SK-N-SH treated with all-trans-retinoic acid at 6 μM for 48 hours (cell line): ENCODE data around the gene TSHZ2.

Experiments used
- ATAC-seq: fragments of 200-7000 bp; cut with Tn5 transposase; 3 replicates; pipeline ENCODE4 v1.9.1; 2020; ENCODE audit warnings: mild to moderate bottlenecking, moderate library complexity
- ARNTL ChIP-seq: fragments of 450-650 bp; formaldehyde crosslinking; IDR thresholded peaks from 2 replicates; pipeline ENCODE4 v1.5.0; 2020; ENCODE audit warnings: low read depth, mild to moderate bottlenecking, moderate library complexity, borderline replicate concordance
- BACH2 ChIP-seq: fragments of 250-450 bp; sonication (Bioruptor Pico); IDR thresholded peaks from 2 replicates; pipeline ENCODE4 v1.9.0; 2021; ENCODE audit warnings: mild to moderate bottlenecking, borderline replicate concordance
- CSDC2 ChIP-seq: fragments of 250-450 bp; sonication (Bioruptor Pico); IDR thresholded peaks from 2 replicates; pipeline ENCODE4 v1.5.0; 2020; ENCODE audit warnings: mild to moderate bottlenecking, moderate library complexity
- GLIS3 ChIP-seq: fragments of 250-450 bp; sonication (Bioruptor Pico); IDR thresholded peaks from 2 replicates; pipeline ENCODE4 v1.5.0; 2020; ENCODE audit warnings: mild to moderate bottlenecking, moderate library complexity
- ISL1 ChIP-seq: fragments of 250-450 bp; sonication (Bioruptor Pico); IDR thresholded peaks from 2 replicates; pipeline ENCODE4 v2.1.2; 2022; ENCODE audit warnings: mild to moderate bottlenecking, moderate library complexity
- RARB ChIP-seq: fragments of 250-450 bp; sonication (Bioruptor Pico); IDR thresholded peaks from 2 replicates; pipeline ENCODE4 v1.8.0; 2021; ENCODE audit warnings: mild to moderate bottlenecking, moderate library complexity
- TCF4 ChIP-seq: fragments of 250-450 bp; sonication (Bioruptor Pico); IDR thresholded peaks from 2 replicates; pipeline ENCODE4 v1.8.0; 2021; ENCODE audit warnings: mild to moderate bottlenecking, moderate library complexity, borderline replicate concordance
- TOX ChIP-seq: fragments of 250-450 bp; sonication (Bioruptor Pico); IDR thresholded peaks from 2 replicates; pipeline ENCODE4 v1.8.0; 2021; ENCODE audit warnings: mild to moderate bottlenecking, moderate library complexity, borderline replicate concordance
- ZC3H10 ChIP-seq: fragments of 250-450 bp; sonication (Bioruptor Pico); IDR thresholded peaks from 2 replicates; pipeline ENCODE4 v1.5.1; 2021; ENCODE audit warnings: mild to moderate bottlenecking, moderate library complexity
- ZFP3 ChIP-seq: fragments of 250-450 bp; sonication (Bioruptor Pico); IDR thresholded peaks from 2 replicates; pipeline ENCODE4 v1.5.0; 2020; ENCODE audit warnings: mild to moderate bottlenecking, moderate library complexity
- ZFP30 ChIP-seq: fragments of 450-650 bp; formaldehyde crosslinking; IDR thresholded peaks from 2 replicates; pipeline ENCODE4 v1.5.0; 2022; ENCODE audit warnings: mild to moderate bottlenecking, moderate library complexity
- ZNF565 ChIP-seq: fragments of 450-650 bp; formaldehyde crosslinking; conservative IDR thresholded peaks from 2 replicates; pipeline ENCODE4 v1.5.0; 2020; ENCODE audit warnings: low read depth, mild to moderate bottlenecking, moderate library complexity
- ZNF70 ChIP-seq: fragments of 450-650 bp; formaldehyde crosslinking; IDR thresholded peaks from 2 replicates; pipeline ENCODE4 v1.5.0; 2020; ENCODE audit warnings: mild to moderate bottlenecking, moderate library complexity
- ZNF8 ChIP-seq: fragments of 450-650 bp; formaldehyde crosslinking; IDR thresholded peaks from 2 replicates; pipeline ENCODE4 v1.5.0; 2020; ENCODE audit warnings: mild to moderate bottlenecking, moderate library complexity
- TF ChIP-seq, protein P1 (sequence below): fragments of 250-450 bp; sonication (Bioruptor Pico); IDR thresholded peaks from 2 replicates; pipeline ENCODE4 v1.5.1; 2020; ENCODE audit warnings: low read depth, mild to moderate bottlenecking, moderate library complexity
- TF ChIP-seq, protein P2 (sequence below): fragments of 250-450 bp; sonication (Bioruptor Pico); IDR thresholded peaks from 2 replicates; pipeline ENCODE4 v1.5.0; 2020; ENCODE audit warnings: mild to moderate bottlenecking, moderate library complexity
- TF ChIP-seq, protein P3 (sequence below): fragments of 250-450 bp; sonication (Bioruptor Pico); IDR thresholded peaks from 2 replicates; pipeline ENCODE4 v1.8.0; 2021; ENCODE audit warnings: low read depth, mild to moderate bottlenecking, moderate library complexity, borderline replicate concordance
- TF ChIP-seq, protein P4 (sequence below): fragments of 250-450 bp; sonication (Bioruptor Pico); IDR thresholded peaks from 2 replicates; pipeline ENCODE4 v1.5.1; 2021; ENCODE audit warnings: mild to moderate bottlenecking, moderate library complexity

TSHZ2 gene

DNA sequence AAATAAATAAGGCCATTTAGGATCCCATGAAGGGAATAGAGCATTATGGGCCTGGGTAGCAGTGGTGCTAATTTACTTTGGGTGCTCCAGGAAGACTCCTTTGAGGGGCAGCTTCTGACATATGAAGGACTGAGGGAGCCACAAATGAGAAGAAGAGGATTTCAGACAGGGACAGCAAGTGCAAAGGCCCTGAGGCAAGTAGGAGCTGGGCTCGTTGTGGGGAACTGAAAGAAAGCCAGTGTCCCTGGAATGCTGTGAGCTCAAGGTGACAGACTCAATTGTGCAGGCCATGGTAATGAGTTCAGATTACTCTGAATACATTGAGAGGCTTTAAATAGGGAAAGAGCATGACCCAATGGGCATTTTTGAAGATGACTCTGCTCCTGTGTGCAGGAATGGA, 307.6 kb downstream of the TSHZ2 start (continued):
- TF ChIP-seq, protein P1, sequence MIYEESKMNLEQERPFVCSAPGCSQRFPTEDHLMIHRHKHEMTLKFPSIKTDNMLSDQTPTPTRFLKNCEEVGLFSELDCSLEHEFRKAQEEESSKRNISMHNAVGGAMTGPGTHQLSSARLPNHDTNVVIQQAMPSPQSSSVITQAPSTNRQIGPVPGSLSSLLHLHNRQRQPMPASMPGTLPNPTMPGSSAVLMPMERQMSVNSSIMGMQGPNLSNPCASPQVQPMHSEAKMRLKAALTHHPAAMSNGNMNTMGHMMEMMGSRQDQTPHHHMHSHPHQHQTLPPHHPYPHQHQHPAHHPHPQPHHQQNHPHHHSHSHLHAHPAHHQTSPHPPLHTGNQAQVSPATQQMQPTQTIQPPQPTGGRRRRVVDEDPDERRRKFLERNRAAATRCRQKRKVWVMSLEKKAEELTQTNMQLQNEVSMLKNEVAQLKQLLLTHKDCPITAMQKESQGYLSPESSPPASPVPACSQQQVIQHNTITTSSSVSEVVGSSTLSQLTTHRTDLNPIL (CRISPR knock-in tag): no peak
- TF ChIP-seq, protein P2, sequence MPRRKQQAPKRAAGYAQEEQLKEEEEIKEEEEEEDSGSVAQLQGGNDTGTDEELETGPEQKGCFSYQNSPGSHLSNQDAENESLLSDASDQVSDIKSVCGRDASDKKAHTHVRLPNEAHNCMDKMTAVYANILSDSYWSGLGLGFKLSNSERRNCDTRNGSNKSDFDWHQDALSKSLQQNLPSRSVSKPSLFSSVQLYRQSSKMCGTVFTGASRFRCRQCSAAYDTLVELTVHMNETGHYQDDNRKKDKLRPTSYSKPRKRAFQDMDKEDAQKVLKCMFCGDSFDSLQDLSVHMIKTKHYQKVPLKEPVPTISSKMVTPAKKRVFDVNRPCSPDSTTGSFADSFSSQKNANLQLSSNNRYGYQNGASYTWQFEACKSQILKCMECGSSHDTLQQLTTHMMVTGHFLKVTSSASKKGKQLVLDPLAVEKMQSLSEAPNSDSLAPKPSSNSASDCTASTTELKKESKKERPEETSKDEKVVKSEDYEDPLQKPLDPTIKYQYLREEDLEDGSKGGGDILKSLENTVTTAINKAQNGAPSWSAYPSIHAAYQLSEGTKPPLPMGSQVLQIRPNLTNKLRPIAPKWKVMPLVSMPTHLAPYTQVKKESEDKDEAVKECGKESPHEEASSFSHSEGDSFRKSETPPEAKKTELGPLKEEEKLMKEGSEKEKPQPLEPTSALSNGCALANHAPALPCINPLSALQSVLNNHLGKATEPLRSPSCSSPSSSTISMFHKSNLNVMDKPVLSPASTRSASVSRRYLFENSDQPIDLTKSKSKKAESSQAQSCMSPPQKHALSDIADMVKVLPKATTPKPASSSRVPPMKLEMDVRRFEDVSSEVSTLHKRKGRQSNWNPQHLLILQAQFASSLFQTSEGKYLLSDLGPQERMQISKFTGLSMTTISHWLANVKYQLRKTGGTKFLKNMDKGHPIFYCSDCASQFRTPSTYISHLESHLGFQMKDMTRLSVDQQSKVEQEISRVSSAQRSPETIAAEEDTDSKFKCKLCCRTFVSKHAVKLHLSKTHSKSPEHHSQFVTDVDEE (CRISPR knock-in tag): no peak
- TF ChIP-seq TOX (CRISPR knock-in tag) (no peak), ZNF8 (CRISPR knock-in tag) (no peak), ZC3H10 (CRISPR knock-in tag) (no peak)
- TF ChIP-seq, all 23 proteins: peak for 0

DNA sequence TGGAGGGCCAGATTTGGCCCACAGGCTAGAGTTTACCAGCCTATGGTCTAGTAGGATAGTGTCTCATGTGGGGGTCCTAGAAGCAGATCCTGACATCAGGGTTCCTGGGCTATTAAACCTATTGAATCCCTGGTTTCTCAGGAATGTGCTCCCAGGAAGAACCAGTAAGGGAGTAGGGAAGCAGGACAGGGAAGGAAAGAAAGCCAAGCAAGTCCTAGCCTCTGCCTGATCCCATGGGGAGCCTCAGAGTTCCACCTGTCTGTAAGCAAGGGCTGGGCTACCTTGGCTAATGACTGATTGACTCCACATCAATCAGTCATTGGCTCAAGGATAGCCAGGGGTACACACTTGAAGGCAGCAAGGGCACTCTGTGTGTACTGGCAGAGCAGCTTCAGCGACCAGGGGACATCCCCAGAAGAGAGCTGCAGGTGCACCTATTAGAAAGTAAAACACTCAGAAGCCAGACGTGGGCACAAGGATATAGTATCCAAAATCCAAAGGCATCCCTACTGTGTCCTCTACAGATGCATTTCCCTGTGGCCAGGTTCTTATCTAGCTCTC, 309.5 kb downstream of the TSHZ2 start:
- no peak for TF ChIP-seq ZNF8 (CRISPR knock-in tag)
- no peak for TF ChIP-seq GLIS3 (CRISPR knock-in tag)
- TF ChIP-seq ZFP3: no peak
- TF ChIP-seq ZFP30 (CRISPR knock-in tag): no peak
- no peak for TF ChIP-seq TCF4 (CRISPR knock-in tag)
- TF ChIP-seq ZNF70: no peak
- TF ChIP-seq, protein P3, sequence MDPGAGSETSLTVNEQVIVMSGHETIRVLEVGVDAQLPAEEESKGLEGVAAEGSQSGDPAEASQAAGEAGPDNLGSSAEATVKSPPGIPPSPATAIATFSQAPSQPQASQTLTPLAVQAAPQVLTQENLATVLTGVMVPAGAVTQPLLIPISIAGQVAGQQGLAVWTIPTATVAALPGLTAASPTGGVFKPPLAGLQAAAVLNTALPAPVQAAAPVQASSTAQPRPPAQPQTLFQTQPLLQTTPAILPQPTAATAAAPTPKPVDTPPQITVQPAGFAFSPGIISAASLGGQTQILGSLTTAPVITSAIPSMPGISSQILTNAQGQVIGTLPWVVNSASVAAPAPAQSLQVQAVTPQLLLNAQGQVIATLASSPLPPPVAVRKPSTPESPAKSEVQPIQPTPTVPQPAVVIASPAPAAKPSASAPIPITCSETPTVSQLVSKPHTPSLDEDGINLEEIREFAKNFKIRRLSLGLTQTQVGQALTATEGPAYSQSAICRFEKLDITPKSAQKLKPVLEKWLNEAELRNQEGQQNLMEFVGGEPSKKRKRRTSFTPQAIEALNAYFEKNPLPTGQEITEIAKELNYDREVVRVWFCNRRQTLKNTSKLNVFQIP (CRISPR knock-in tag): no peak
- no peak for TF ChIP-seq CSDC2 (CRISPR knock-in tag)
- no peak for TF ChIP-seq RARB (CRISPR knock-in tag)
- no peak for TF ChIP-seq BACH2 (CRISPR knock-in tag)
- no peak for TF ChIP-seq ISL1
- no peak for ATAC-seq

DNA sequence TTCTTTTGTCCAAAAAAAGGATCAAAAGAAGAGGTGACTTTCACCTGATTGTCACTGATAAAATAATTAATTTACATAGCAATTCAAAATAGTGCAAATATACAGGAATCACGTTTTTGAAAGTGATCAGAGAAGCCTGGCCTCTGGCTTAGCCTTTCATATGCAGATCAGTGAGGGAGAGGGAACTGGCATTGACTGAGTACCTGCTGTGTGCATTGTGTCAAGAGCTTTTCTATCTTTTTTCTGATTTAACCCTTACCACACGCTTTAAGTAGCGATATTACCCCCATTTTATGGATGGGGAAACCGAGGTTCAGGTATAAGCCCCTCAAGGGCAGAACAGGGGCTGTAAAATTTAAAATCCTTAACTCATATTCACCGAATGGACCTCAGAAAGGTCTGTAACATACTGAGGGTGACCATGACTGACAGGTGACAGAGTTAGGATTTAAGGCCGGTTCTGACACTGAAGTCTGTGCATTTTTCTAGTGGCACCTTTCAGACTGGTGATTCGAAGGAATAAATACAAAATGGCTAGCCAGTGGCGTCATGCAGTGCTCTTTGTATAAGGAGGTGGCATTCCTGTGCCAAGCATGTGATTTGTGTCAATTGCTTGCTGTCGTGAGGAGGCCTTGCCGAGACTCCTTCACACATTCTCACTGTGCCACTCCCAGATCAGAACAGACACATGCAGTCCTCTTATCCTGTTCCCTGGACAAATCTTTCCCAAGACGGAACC, 310.2 kb downstream of the TSHZ2 start:
- no peak for ATAC-seq
- TF ChIP-seq ISL1 (no peak), ARNTL (CRISPR knock-in tag) (no peak), BACH2 (CRISPR knock-in tag) (no peak), CSDC2 (CRISPR knock-in tag) (no peak), RARB (CRISPR knock-in tag) (no peak), ZFP30 (CRISPR knock-in tag) (no peak)
- TF ChIP-seq, protein P3 (CRISPR knock-in tag): no peak
- TF ChIP-seq, protein P1 (CRISPR knock-in tag): no peak
- TF ChIP-seq, all 23 proteins: peak for 0

DNA sequence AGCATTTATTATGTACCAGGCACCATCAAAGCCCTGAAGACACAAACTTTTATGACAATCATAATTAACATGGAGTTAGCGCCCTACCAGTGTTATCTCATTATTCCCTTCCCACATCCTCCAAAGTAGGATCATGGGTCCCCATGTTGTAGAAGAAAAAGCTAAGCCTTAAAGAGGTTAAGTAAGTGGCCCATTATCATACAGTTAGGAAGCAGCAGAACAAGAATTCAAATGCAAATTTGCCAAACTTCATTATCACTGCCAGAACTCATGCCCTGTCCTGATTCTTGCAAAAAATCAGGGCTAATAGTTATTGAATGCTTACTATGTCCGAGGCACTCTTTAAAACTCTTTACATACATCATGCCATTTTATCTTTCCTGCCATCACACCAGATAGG, 310.9 kb downstream of the TSHZ2 start:
- no peak for TF ChIP-seq RARB (CRISPR knock-in tag)
- TF ChIP-seq, protein P1 (CRISPR knock-in tag): no peak
- TF ChIP-seq ZNF565 (CRISPR knock-in tag): no peak
- TF ChIP-seq, protein P4, sequence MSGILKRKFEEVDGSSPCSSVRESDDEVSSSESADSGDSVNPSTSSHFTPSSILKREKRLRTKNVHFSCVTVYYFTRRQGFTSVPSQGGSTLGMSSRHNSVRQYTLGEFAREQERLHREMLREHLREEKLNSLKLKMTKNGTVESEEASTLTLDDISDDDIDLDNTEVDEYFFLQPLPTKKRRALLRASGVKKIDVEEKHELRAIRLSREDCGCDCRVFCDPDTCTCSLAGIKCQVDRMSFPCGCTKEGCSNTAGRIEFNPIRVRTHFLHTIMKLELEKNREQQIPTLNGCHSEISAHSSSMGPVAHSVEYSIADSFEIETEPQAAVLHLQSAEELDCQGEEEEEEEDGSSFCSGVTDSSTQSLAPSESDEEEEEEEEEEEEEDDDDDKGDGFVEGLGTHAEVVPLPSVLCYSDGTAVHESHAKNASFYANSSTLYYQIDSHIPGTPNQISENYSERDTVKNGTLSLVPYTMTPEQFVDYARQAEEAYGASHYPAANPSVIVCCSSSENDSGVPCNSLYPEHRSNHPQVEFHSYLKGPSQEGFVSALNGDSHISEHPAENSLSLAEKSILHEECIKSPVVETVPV: no peak
- no peak for ATAC-seq
